Measurements from ENCODE around the gene RPS6KA5.

Gene RPS6KA5

DNA sequence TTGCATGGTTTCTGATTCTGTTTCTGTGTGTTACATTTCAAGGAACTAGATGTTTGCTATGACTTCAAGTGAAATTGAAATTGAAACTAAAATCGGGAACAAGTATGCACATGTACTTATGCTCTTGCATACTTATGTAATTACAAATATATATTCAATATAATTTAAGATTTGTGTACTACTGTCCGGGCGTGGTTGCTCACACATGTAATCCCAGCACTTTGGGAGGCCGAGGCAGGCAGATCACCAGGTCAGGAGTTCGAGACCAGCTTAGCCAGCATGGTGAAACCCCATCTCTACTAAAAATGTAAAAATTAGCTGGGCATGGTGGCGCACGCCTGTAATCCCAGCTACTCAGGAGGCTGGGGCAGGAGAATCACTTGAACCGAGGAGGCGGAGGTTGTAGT lies 37.8 kb downstream of the RPS6KA5 start:
- peak; percentile 11 for DNase-seq

- peak; percentile 6 for DNase-seq
Measured at GRCh38 chr14:91021991-91022621, 38.3 kb downstream of the RPS6KA5 start.

DNA sequence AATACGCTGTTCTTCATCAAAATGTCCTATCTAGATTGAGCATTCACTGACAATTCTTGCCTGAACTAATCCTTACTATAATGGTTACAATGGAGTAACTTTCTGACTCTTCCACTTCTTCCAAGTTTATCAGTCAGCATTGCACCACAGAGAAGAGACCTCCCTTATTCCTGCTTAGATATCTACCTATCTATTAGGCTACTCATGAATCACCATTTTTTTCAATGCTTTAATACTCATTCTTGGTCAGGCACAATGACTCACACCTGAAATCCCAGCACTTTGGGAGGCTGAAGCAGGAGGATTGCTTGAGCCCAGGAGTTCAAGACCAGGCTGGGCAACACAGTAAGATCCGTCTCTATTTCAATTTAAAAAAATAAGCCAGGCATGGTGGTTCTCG lies 39.3 kb downstream of the RPS6KA5 start:
- no peak for DNase-seq

GRCh38 chr14:91019673-91020072 lies 40.8 kb downstream of the RPS6KA5 start:
- no peak for DNase-seq

GRCh38 chr14:91018481-91018880 lies 42.0 kb downstream of the RPS6KA5 start:
- no peak for DNase-seq

GRCh38 chr14:91016800-91017410 lies 43.5 kb downstream of the RPS6KA5 start:
- DNase-seq = no peak

GRCh38 chr14:91015435-91015834 lies 45.0 kb downstream of the RPS6KA5 start:
- no peak for DNase-seq

DNA sequence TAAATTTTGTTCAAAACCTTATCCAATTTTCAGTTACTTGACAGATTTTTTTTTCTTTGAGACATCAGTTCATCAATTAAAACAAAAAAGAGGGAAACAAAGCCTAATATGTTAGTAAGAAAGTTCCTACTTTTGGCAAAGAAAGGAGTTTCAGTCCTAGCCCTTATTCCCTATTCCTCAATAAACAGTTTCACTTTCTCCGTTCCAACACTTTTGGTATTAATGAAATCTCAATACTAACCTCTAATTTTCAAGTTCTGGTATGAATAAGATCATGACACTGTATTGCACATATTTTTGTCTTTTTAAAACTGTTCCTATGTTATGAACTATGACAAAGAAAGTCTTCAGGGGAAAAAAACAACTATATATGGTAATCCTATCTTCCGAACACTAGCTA lies 48.4 kb downstream of the RPS6KA5 start:
- no peak for DNase-seq

DNA sequence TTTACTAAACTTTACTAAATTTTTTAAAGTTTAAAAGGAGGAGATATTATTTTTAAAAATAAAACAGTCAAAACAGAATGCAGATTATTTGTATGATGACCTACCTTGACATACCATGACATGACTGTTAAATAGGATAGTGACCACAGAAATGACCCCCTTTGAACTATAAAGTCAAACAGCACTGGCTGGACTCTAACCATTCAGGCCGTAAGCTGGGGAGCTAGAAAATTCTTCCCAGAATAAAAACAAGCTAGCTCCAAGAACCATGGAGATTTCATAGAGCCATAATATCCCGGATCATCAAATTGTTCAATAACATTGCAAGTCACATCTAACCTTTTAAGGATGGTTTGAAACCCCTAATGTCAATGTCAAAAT lies 50.3 kb downstream of the RPS6KA5 start:
- no peak for DNase-seq

DNA sequence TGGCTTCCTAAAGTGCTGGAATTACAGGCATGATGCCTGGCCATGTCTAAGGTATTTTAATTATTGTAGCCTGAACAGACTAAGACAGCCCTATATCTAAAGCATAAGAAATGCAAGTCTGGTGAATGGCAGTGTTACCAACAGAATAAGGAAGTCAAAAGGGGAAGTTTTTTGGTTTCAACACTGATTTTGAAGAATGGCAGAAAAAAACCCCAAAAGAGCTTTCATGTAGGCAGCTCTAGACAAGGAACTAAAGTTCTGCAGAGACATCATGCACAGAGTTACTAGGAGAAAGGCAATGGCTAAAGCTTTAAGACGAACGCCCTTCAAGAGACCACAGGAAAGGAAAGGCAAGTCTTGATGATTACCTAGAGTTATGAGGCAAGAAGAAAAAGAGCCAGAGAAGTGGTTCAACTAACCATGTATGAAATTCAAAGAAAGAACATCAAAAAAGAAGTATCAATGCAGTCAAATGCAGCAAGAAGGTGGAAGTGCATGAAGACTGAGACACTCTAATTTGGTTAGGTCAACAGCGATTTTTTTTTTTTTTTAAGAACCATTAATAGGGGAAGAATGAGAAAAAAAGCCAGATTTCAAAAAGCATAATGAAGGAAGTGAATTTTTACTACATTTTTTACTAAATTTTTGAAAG lies 50.8 kb downstream of the RPS6KA5 start:
- DNase-seq = no peak

- no peak for DNase-seq
Measured at GRCh38 chr14:91008759-91009409, 51.6 kb downstream of the RPS6KA5 start.

DNA sequence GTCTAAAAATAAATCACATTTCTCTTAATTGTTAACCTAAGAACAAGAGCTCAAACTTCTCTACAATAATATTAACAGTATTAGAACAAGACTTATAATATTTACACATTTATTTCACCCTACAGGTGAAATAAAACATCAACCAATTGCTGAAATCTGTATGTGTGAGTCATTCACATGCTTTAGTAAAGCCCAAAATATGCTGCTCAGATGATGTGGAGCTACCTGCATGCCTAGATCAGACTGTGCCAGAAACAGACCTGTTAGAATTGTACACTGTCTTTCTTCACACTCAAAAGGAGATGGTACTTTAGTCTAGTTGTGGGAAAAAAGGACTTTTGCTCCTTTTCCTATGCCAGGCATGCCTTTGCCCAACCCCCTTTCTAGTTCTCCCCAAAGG lies 54.7 kb downstream of the RPS6KA5 start:
- DNase-seq = no peak

GRCh38 chr14:91004987-91005386 lies 55.5 kb downstream of the RPS6KA5 start:
- no peak for DNase-seq

DNA sequence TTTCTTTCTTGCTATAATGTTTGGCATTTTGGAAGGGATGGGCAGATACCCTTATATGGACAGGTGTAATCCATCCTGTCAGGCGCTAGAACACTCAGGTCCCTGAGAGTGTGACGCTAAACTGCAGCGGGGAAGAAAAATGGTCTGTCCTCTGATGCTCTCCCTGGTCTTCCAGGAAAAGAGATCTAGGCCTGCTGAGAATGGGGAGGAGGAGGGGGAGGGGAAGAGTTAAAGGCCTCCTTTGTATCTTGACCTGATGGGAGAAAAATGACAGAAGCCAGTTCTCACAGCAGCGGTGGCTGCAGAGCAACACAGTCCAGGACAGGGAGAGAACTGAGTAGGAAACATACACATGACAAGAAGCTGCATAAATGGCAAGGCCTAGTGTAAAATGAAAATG lies 61.1 kb downstream of the RPS6KA5 start:
- no peak for DNase-seq

GRCh38 chr14:90996967-90997366 lies 63.5 kb downstream of the RPS6KA5 start:
- no peak for DNase-seq

DNA sequence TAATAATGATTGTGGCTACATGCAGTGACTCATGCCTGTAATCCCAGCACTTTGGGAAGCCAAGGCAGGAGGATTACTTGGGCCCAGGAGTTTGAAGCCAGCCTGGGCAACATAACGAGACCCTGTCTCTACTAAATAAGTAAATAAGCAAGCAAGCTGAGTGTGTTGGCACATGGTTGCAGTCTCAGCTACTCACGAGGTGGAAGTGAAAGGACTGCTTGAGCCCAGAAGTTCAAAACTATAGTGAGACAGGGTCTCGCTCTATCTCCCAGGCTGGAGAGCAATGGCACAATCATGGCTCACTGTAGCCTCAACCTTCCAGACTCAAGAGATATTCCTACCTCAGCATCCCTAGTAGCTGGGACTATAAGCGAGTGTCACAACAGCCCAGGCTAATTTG lies 64.7 kb downstream of the RPS6KA5 start:
- DNase-seq = no peak

- DNase-seq = no peak
Measured at GRCh38 chr14:90993792-90994191, 66.6 kb downstream of the RPS6KA5 start.

DNA sequence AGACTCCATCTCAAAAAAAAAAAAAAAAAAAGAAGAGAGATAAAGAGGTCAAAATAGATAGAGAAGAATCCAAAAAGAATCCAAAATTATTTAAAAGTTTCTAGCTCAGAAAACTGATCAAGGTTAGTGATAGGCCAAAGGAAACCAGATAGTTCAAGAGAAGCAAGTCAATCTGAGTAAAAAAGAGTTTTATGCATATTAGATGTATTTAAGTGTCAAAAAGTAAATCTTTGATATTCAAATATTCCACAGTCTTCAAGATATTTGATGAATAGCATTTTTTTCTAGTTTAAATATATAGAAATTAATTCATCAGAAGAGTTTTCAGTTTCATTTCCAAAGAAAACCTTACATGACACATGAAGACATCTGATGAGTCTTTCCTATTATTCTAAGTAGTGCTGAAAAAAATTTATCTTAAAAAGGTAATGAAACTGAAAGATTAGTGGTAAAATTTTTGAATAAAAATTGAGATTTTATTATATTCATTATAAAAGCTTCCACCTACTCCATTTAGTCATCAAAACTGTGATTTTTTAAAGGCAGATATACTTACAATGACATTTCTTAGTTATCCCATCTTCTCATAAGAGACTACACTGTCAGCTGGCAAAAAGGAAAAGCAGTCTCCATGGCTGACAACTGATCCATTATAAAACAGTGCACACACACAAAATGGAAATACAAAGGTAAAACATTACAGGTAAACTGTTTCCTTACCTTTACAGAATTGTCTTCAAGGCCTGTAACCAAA lies 68.6 kb downstream of the RPS6KA5 start:
- no peak for DNase-seq

- no peak for DNase-seq
Measured at GRCh38 chr14:90990141-90990540, 70.3 kb downstream of the RPS6KA5 start.

GRCh38 chr14:90987140-90987539 lies 73.3 kb downstream of the RPS6KA5 start:
- DNase-seq = no peak

GRCh38 chr14:90986510-90986909 lies 73.9 kb downstream of the RPS6KA5 start:
- no peak for DNase-seq

- DNase-seq = no peak
Measured at GRCh38 chr14:90985601-90986242, 74.7 kb downstream of the RPS6KA5 start.
